OCI-LY1 (cell line): ENCODE data around the gene PREX1.

Experiments used
- CTCF ChIP-seq: fragments of 200-600 bp; sonication (generic), shearing (Covaris generic); IDR thresholded peaks from 2 replicates; pipeline ENCODE4 v1.5.1; 2017; ENCODE audit warnings: mild to moderate bottlenecking, antibody characterized with exemption, low read length, moderate library complexity, mixed read lengths
- EZH2 ChIP-seq: fragments of 200-600 bp; sonication (generic), shearing (Covaris generic); IDR thresholded peaks from 2 replicates; pipeline ENCODE4 v1.8.0; 2017; ENCODE audit warnings: borderline replicate concordance, mixed run types, mild to moderate bottlenecking, antibody characterized with exemption, low read length, moderate library complexity, mixed read lengths

- TF ChIP-seq CTCF (no peak), EZH2 (no peak)
These were observed 111.7 kb downstream of the PREX1 start for GRCh38 chr20:48716086-48716485.
